GM23248 (cell line): ENCODE data around the gene LCN9. TPM values are rescaled to one million over a fixed set of nuclear protein-coding genes. Genes with fewer than 3 reads are reported as not detected.

Source experiments
- DNase-seq: peaks from one replicate; pipeline ENCODE4 v3.0.0-alpha.2; 2015
- H2AFZ ChIP-seq: fragments of 200-600 bp; sonication (generic); 2 replicates; pipeline ENCODE4 v1.6.1; 2016; ENCODE audit warnings: antibody characterized with exemption
- H3F3A ChIP-seq: fragments of 200-600 bp; sonication (generic); 2 replicates; pipeline ENCODE4 v1.6.1; 2016; ENCODE audit warnings: mild to moderate bottlenecking, antibody characterized with exemption, mixed run types; ENCODE audit not compliant: insufficient read depth
- H3K27ac ChIP-seq: fragments of 200-600 bp; sonication (generic); 2 replicates; pipeline ENCODE4 v1.5.1; 2016; ENCODE audit warnings: mild to moderate bottlenecking
- H3K27me3 ChIP-seq: fragments of 200-600 bp; sonication (generic); replicated peaks from 2 replicates; pipeline ENCODE4 v1.6.1; 2016; ENCODE audit warnings: mild to moderate bottlenecking; ENCODE audit not compliant: insufficient read depth
- H3K36me3 ChIP-seq: fragments of 200-600 bp; sonication (generic); 2 replicates; pipeline ENCODE4 v1.6.1; 2016; ENCODE audit warnings: low read depth, mild to moderate bottlenecking
- H3K4me1 ChIP-seq: fragments of 200-600 bp; sonication (generic); 2 replicates; pipeline ENCODE4 v1.6.1; 2016; ENCODE audit warnings: mild to moderate bottlenecking; ENCODE audit not compliant: insufficient read depth
- H3K4me2 ChIP-seq: fragments of 200-600 bp; sonication (generic); one replicate; pipeline ENCODE4 v1.6.1; 2016; ENCODE audit warnings: mild to moderate bottlenecking; ENCODE audit not compliant: unreplicated experiment
- H3K4me3 ChIP-seq: fragments of 200-600 bp; sonication (generic); 2 replicates; pipeline ENCODE4 v1.5.1; 2016; ENCODE audit warnings: mild to moderate bottlenecking
- H3K79me2 ChIP-seq: fragments of 200-600 bp; sonication (generic); 2 replicates; pipeline ENCODE4 v1.6.1; 2016; ENCODE audit warnings: mild to moderate bottlenecking; ENCODE audit not compliant: insufficient read depth
- H3K9ac ChIP-seq: fragments of 200-600 bp; sonication (generic); 2 replicates; pipeline ENCODE4 v1.6.1; 2016; ENCODE audit warnings: mild to moderate bottlenecking
- H3K9me2 ChIP-seq: fragments of 200-600 bp; sonication (generic); 2 replicates; pipeline ENCODE4 v1.6.1; 2016; ENCODE audit warnings: mixed run types, mild to moderate bottlenecking, moderate library complexity; ENCODE audit not compliant: insufficient read depth
- H3K9me3 ChIP-seq: fragments of 200-600 bp; sonication (generic); one replicate; pipeline ENCODE4 v1.6.1; 2017; ENCODE audit warnings: low read depth
- H4K20me1 ChIP-seq: fragments of 200-600 bp; sonication (generic); 2 replicates; pipeline ENCODE4 v1.6.0; 2016; ENCODE audit not compliant: insufficient read depth
- EZH2 ChIP-seq: fragments of 200-600 bp; sonication (generic); IDR thresholded peaks from 2 replicates; pipeline ENCODE4 v1.6.1; 2018; ENCODE audit warnings: antibody characterized with exemption, mild to moderate bottlenecking; ENCODE audit not compliant: insufficient read depth, poor library complexity, severe bottlenecking
- EZH2phosphoT487 ChIP-seq: fragments of 200-600 bp; sonication (generic); IDR thresholded peaks from 2 replicates; pipeline ENCODE4 v1.6.1; 2018; ENCODE audit warnings: antibody characterized with exemption, moderate library complexity, mild to moderate bottlenecking, low read depth; ENCODE audit not compliant: insufficient read depth
- WGBS, 2 experiments: methylation state at CpG; one replicate each; pipeline ENCODE4 v1.1.6; 2015 to 2017; ENCODE audit warnings: low lambda C conversion rate in 2 of 2, low coverage in 1 of 2; ENCODE audit errors: missing lambda C conversion rate in 2 of 2; 5-methylcytosine and 5-hydroxymethylcytosine counted together
- in situ Hi-C: fragments of 300-500 bp; cut with MboI; formaldehyde crosslinking; loops from 2 replicates; pipeline ENCODE4 v1.15.0; 2020
- polyA plus RNA-seq: library from polyadenylated mRNA; unstranded; fragments of >200 nt; fragmentation: Nextera tagmentation; extraction: Ambion mirVana; gene quantifications from 2 replicates; pipeline ENCODE4 v1.2.1, GENCODE V29; 2016
- total RNA-seq: library from RNA; depleted of rRNA; stranded (reverse); fragments of >200 nt; shearing (Covaris generic); gene quantifications from 2 replicates; pipeline ENCODE4 v1.2.3, GENCODE V29; 2014; rRNA removed

LCN9 gene
- total and polyA plus RNA-seq, 2 experiments from 2014 or later, result not detected

GRCh38 chr9:135715056-135715595, 52.0 kb downstream of the LCN9 start:
- Histone ChIP-seq H3K9me3 (no peaks in the 10 kb centered on the region), H3K4me1 (no peaks in the 10 kb centered on the region), H3F3A (no peaks in the 10 kb centered on the region), H3K4me2 (no peak overlapping the region), H3K9ac (no peak overlapping the region), H3K4me3 (no peak overlapping the region), H3K36me3 (no peaks in the 10 kb centered on the region), H3K27me3 (peaks cover 22% of the 10 kb centered on the region), H3K27ac (no peak overlapping the region), H3K9me2 (no peaks in the 10 kb centered on the region), H2AFZ (no peak overlapping the region), H4K20me1 (no peaks in the 10 kb centered on the region), H3K79me2 (no peaks in the 10 kb centered on the region)
- TF ChIP-seq EZH2, result no peak
- 15 to 19% methylated on average over 23 of the region's 23 CpGs for WGBS, 2 experiments
- in situ Hi-C loops, result no loop called here
- no peak for DNase-seq

GRCh38 chr9:135716045-135716444, 52.9 kb downstream of the LCN9 start:
- Histone ChIP-seq H2AFZ (no peak overlapping the region), H3K36me3 (no peaks in the 10 kb centered on the region), H3K27me3 (peaks cover 22% of the 10 kb centered on the region), H3F3A (no peaks in the 10 kb centered on the region), H3K4me3 (no peak overlapping the region), H3K4me1 (no peaks in the 10 kb centered on the region), H3K4me2 (no peak overlapping the region), H3K27ac (no peak overlapping the region), H3K9ac (no peak overlapping the region), H4K20me1 (no peaks in the 10 kb centered on the region), H3K9me3 (no peaks in the 10 kb centered on the region), H3K79me2 (no peaks in the 10 kb centered on the region), H3K9me2 (no peaks in the 10 kb centered on the region)
- DNase-seq, result no peak
- TF ChIP-seq EZH2, result no peak
- TF ChIP-seq EZH2phosphoT487, result no peak
- in situ Hi-C loops, result no loop called here
- 62 to 64% methylated on average over 11 of the region's 11 CpGs for WGBS, 2 experiments

Other genes starting within 250 kb of the LCN9 start
- 13.4 and 19.2 TPM in 2 replicates for gene PPP1R26, start 183.5 kb upstream of the LCN9 start, total RNA-seq
- 2.2 and 3.4 TPM in 2 replicates for gene PPP1R26, start 183.5 kb upstream of the LCN9 start, polyA plus RNA-seq
- 32.2 and 45.3 TPM in 2 replicates for gene MRPS2, start 162.6 kb upstream of the LCN9 start, total RNA-seq
- 51.7 and 55.3 TPM in 2 replicates for gene MRPS2, start 162.6 kb upstream of the LCN9 start, polyA plus RNA-seq
- gene LCN1, start 141.9 kb upstream of the LCN9 start, total RNA-seq, result not detected in 2 replicates
- not detected in 2 replicates for gene LCN1, start 141.9 kb upstream of the LCN9 start, polyA plus RNA-seq
- not detected in 2 replicates for gene OBP2A, start 117.2 kb upstream of the LCN9 start, total RNA-seq
- gene OBP2A, start 117.2 kb upstream of the LCN9 start, polyA plus RNA-seq, result not detected in 2 replicates
- gene PAEP, start 101.6 kb upstream of the LCN9 start, total RNA-seq, result not detected in 2 replicates
- not detected in 2 replicates for gene PAEP, start 101.6 kb upstream of the LCN9 start, polyA plus RNA-seq
- not detected in 2 replicates for gene GLT6D1, start 23.8 kb upstream of the LCN9 start, total RNA-seq
- not detected in 2 replicates for gene GLT6D1, start 23.8 kb upstream of the LCN9 start, polyA plus RNA-seq
- gene SOHLH1, start 36.2 kb downstream of the LCN9 start, total RNA-seq, result not detected in 2 replicates
- gene SOHLH1, start 36.2 kb downstream of the LCN9 start, polyA plus RNA-seq, result not detected in 2 replicates
- not detected in 2 replicates for gene KCNT1, start 38.9 kb downstream of the LCN9 start, total RNA-seq
- not detected in 2 replicates for gene KCNT1, start 38.9 kb downstream of the LCN9 start, polyA plus RNA-seq
- gene CAMSAP1, start 244.2 kb downstream of the LCN9 start, total RNA-seq, result 12.4 and 13.8 TPM in 2 replicates
- gene CAMSAP1, start 244.2 kb downstream of the LCN9 start, polyA plus RNA-seq, result 2.8 and 3.0 TPM in 2 replicates